DOHH2 (cell line): ENCODE measurements around the gene RHCG.

ENCODE experiments used
- EZH2phosphoT487 ChIP-seq: fragments of 200-600 bp; sonication (generic); IDR thresholded peaks from 2 replicates; pipeline ENCODE4 v1.6.1; 2017; ENCODE audit warnings: borderline replicate concordance, mild to moderate bottlenecking, antibody characterized with exemption, low read length, moderate library complexity, mixed read lengths
- TF ChIP-seq, protein P1 (sequence below): fragments of 200-600 bp; sonication (generic); IDR thresholded peaks from one replicate; pipeline ENCODE4 v1.5.1; 2014; ENCODE audit warnings: antibody characterized with exemption, mild to moderate bottlenecking, low read depth, low read length; ENCODE audit not compliant: poor library complexity, severe bottlenecking

DNA sequence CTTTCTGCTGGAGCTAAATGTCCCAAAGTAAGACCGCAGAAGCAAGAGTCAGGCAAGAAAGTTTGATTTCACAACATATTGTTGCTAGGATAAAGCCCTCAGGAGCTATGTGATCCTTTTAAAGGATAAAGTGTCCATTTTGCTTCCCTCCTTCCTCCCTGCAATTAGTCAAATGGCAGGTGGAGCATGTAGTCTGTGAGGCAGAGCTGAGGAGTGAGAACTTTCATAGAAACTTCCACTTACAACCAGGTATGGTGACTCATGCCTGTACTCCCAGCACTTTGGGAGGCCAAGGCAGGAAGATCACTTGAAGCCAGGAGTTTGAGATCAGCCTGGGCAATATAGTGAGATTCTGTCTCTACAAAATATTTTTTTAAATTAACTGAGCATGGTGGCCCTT, 25.2 kb upstream of the RHCG start:
- TF ChIP-seq, protein P1, sequence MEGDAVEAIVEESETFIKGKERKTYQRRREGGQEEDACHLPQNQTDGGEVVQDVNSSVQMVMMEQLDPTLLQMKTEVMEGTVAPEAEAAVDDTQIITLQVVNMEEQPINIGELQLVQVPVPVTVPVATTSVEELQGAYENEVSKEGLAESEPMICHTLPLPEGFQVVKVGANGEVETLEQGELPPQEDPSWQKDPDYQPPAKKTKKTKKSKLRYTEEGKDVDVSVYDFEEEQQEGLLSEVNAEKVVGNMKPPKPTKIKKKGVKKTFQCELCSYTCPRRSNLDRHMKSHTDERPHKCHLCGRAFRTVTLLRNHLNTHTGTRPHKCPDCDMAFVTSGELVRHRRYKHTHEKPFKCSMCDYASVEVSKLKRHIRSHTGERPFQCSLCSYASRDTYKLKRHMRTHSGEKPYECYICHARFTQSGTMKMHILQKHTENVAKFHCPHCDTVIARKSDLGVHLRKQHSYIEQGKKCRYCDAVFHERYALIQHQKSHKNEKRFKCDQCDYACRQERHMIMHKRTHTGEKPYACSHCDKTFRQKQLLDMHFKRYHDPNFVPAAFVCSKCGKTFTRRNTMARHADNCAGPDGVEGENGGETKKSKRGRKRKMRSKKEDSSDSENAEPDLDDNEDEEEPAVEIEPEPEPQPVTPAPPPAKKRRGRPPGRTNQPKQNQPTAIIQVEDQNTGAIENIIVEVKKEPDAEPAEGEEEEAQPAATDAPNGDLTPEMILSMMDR, result no peak
- no peak for TF ChIP-seq EZH2phosphoT487
